ENCODE measurements around the gene HCN1. TPM values are rescaled to one million over a fixed set of nuclear protein-coding genes. Genes with fewer than 3 reads are reported as not detected.

The HCN1 gene
- total RNA-seq, 1 donor from 2014 or later, result 1.2 TPM

DNA sequence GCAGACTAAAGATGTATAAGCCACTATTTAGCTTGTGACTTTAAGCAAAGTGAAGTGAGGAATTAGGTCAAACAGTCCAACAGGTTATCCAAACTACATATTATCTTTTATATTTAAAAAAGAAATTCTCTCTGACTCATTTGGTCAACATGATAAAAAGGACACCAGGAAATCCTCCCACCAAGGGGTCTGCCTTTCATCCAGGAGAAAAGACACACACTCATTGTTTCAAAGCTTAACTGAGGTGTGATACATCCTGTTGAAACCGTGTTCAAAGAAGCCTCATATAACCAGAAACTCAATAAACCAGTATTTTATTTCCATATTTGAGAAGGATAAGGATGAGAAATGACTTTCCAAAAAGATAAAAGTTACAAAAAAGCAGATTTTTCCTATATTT, 417.1 kb downstream of the HCN1 start:
- H3K27ac Mint-ChIP-seq (ENCODE audit: unreplicated experiment), result no peak overlapping the region
- H3K9me3 Mint-ChIP-seq, result peaks cover 10% of the 10 kb centered on the region
- H3K36me3 Mint-ChIP-seq (ENCODE audit: low read depth), result no peaks in the 10 kb centered on the region
- no peak overlapping the region for H3K4me3 Mint-ChIP-seq
- DNase-seq (ENCODE audit: low read depth, low spot score), result no peak
- no peaks in the 10 kb centered on the region for H3K27me3 Mint-ChIP-seq (ENCODE audit: low read depth)
- TF ChIP-seq, protein P1, sequence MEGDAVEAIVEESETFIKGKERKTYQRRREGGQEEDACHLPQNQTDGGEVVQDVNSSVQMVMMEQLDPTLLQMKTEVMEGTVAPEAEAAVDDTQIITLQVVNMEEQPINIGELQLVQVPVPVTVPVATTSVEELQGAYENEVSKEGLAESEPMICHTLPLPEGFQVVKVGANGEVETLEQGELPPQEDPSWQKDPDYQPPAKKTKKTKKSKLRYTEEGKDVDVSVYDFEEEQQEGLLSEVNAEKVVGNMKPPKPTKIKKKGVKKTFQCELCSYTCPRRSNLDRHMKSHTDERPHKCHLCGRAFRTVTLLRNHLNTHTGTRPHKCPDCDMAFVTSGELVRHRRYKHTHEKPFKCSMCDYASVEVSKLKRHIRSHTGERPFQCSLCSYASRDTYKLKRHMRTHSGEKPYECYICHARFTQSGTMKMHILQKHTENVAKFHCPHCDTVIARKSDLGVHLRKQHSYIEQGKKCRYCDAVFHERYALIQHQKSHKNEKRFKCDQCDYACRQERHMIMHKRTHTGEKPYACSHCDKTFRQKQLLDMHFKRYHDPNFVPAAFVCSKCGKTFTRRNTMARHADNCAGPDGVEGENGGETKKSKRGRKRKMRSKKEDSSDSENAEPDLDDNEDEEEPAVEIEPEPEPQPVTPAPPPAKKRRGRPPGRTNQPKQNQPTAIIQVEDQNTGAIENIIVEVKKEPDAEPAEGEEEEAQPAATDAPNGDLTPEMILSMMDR (conservative IDR thresholded peaks at IDR 0.05), result no peak
- no peaks in the 10 kb centered on the region for H3K4me1 Mint-ChIP-seq

DNA sequence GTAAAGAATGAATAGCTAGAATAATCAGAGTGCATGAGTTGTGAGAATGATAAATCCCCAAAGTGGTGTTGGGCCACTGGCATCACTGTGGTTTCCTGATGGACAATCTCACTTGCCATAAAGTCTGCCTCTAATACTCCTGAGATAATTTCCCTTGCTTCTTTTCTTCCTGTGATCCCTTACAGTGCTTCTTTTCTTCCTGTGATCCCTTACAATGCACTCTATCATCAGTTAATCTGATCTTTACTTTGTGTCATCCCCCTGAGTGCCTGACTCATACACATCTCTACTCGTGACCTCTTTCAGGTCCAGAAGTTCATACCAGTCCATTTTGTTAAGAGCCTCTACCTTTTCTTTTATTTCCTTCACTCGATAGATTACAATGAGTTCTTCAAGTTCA, 418.3 kb downstream of the HCN1 start:
- Mint-ChIP-seq H3K27ac (ENCODE audit: unreplicated experiment) (no peak overlapping the region), H3K4me3 (no peak overlapping the region)

DNA sequence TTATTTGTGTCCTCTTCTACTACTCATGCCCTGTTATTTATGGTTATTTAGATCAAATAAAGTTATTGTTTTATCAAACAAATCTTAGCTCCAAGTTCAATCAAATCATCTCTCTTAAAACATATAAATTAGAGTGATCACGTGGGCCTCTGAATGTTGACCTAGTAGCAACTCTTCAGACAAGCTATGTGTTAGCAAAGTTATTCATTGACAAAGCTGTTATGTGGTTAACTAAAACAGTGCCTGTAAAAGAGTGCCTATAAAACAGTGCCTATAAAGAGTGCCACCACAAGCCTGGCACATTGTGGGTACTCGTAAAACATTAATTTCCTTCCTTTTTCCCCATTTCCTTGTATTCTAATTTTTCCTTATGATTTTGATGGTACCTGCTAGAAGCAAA, 421.9 kb downstream of the HCN1 start:
- DNase-seq (ENCODE audit: low read depth, low spot score), result no peak
- H3K9me3 Mint-ChIP-seq, result no peaks in the 10 kb centered on the region

More for the DNA sequence above, 418.3 kb downstream of the HCN1 start:
- Mint-ChIP-seq H3K36me3 (ENCODE audit: low read depth) (no peaks in the 10 kb centered on the region), H3K4me1 (no peaks in the 10 kb centered on the region), H3K9me3 (peaks cover 3% of the 10 kb centered on the region), H3K27me3 (ENCODE audit: low read depth) (no peaks in the 10 kb centered on the region)
- TF ChIP-seq, protein P1 (conservative IDR thresholded peaks at IDR 0.05), result no peak
- no peak for DNase-seq (ENCODE audit: low read depth, low spot score)

DNA sequence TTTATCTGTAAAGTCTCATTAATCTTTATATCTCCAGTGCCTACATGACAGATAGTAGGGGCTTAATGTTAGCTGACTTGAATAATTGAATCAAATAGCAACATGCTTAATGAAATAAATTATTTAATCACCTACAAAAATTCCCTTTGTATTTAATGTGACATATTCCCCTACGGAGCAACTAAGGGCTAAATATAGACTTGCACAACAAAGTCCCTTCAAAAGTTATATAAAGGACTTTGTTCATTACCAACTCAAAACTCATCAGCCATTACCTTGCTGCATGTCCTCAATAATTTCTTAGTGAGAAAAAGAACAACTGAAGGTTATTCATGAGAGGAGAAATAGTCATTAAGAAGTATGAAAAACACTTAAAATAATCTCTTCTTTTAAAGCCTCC, 424.6 kb downstream of the HCN1 start:
- Mint-ChIP-seq H3K4me3 (no peak overlapping the region), H3K9me3 (no peaks in the 10 kb centered on the region), H3K27me3 (ENCODE audit: low read depth) (no peaks in the 10 kb centered on the region), H3K4me1 (no peaks in the 10 kb centered on the region), H3K36me3 (ENCODE audit: low read depth) (no peaks in the 10 kb centered on the region), H3K27ac (ENCODE audit: unreplicated experiment) (no peak overlapping the region)
- no peak for DNase-seq (ENCODE audit: low read depth, low spot score)
- TF ChIP-seq, protein P1 (conservative IDR thresholded peaks at IDR 0.05), result no peak

More for the DNA sequence above, 421.9 kb downstream of the HCN1 start:
- no peaks in the 10 kb centered on the region for H3K36me3 Mint-ChIP-seq (ENCODE audit: low read depth)
- no peak overlapping the region for H3K27ac Mint-ChIP-seq (ENCODE audit: unreplicated experiment)
- no peak overlapping the region for H3K4me3 Mint-ChIP-seq
- TF ChIP-seq, protein P1 (conservative IDR thresholded peaks at IDR 0.05), result no peak
- no peaks in the 10 kb centered on the region for H3K4me1 Mint-ChIP-seq
- H3K27me3 Mint-ChIP-seq (ENCODE audit: low read depth), result no peaks in the 10 kb centered on the region

DNA sequence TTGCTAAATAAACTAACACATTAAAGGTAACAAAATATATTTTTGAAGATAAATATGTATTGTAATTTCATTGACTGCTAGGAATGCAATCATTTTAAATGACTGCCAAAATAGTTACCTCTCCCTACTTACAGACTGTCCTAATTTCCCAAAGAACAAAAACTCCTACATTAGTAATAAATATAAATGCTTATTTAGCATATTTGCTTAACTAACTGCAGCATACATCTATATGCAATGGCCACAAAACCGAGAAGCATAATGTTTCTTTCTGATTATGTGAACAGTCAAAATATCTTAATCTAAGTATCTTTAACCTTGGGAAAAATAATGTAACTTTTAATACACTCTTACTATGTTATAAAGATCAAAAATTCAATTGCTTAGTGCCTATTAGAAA, 431.7 kb downstream of the HCN1 start:
- DNase-seq (ENCODE audit: low read depth, low spot score), result no peak
- Mint-ChIP-seq H3K4me1 (no peaks in the 10 kb centered on the region), H3K9me3 (no peaks in the 10 kb centered on the region), H3K27me3 (ENCODE audit: low read depth) (no peaks in the 10 kb centered on the region), H3K27ac (ENCODE audit: unreplicated experiment) (no peak overlapping the region), H3K36me3 (ENCODE audit: low read depth) (no peaks in the 10 kb centered on the region), H3K4me3 (no peak overlapping the region)
- TF ChIP-seq, protein P1 (conservative IDR thresholded peaks at IDR 0.05), result no peak

Data from neural crest cell (in vitro differentiated cells).